Tongue (tissue), 2 donors: Measurements from ENCODE around the gene CTBS. TPM values are rescaled to one million over a fixed set of nuclear protein-coding genes. Genes with fewer than 3 reads are reported as not detected.
"Not testable (repeated sequence)": the region's sequence is repeated elsewhere in the genome, so short reads cannot be mapped to it uniquely, and the experiment has no call there.

ENCODE experiments used
- DNase-seq: peaks from one replicate; pipeline ENCODE4 v3.0.0-alpha.2; 2015
- total RNA-seq: library from RNA; depleted of rRNA; stranded (reverse); fragments of >200 nt; gene quantifications from one replicate; pipeline ENCODE4 v1.2.3, GENCODE V29; 2014

Gene CTBS
- total RNA-seq, 1 donor from 2014 or later, result 9.4 TPM

DNA sequence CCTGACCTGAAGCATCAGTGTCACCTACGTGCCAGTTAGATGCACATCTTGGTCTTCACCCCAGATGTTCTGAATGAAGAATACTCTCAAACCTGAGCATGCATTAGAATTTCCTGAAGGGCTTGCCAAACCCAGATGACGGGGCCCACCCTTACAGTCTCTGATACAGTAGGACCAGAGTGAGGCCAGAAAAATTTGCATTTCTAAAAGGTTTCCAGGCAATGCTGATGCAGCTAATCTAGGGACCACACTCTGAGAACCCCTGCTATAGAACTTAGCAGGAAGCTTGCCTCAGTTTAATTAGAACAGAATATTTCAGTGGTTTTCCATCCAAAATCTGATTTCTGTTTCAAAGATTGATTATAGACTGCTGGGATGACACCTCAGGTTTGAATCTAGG, 9.9 kb upstream of the CTBS start:
- no peak for DNase-seq

GRCh38 chr1:84583648-84584047, 9.4 kb upstream of the CTBS start:
- DNase-seq, result no peak

GRCh38 chr1:84582802-84583587, 8.8 kb upstream of the CTBS start:
- peak; percentile 35 for DNase-seq

GRCh38 chr1:84581648-84582047, 7.4 kb upstream of the CTBS start:
- DNase-seq, result no peak

DNA sequence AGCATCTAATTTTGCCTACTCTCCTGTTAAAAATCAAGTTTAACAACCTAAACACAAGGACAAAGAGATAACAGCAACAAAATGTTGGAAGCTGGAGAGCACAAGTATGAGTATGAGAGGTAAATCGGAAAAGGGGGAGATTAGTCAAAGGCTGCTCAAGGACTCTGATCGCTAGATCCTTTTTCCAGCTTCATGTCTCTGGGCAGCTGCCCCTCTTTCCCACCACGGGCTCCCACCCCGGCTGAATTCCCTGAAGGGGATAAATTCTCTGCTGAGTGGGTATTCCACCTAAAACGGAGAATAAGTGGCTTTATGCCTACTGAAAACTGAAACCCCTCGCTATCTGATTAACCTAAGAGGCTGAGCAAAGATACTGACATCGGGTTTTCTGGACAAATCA, 696 bp upstream of the CTBS start:
- no peak for DNase-seq

DNA sequence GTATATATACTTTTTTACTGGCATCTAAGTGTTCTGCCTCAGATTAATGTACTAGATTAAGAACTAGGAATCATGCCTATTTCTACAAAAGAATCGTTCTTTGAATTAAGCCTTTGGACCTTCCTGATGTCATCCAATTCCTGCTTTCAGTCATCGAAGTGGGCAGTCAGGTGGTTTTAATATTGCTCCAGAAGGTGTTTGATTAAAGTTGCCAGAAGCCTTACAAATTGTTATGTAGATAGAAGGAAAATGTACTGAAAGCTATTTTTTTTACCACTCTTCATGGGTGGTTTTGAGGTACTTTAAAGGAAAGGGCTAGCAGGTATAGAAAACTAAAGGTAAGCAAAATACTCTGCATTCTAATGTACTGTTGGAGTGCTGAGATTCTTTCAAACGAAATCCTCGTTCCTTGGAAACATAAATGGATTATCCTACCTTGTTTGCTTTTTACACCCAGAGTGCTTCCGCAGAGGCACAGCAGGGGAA, 716 bp downstream of the CTBS start:
- DNase-seq, result peak; percentile 31

GRCh38 chr1:84571150-84571535, 3.1 kb downstream of the CTBS start:
- DNase-seq, result no peak

GRCh38 chr1:84570436-84571149, 3.6 kb downstream of the CTBS start:
- no peak for DNase-seq

DNA sequence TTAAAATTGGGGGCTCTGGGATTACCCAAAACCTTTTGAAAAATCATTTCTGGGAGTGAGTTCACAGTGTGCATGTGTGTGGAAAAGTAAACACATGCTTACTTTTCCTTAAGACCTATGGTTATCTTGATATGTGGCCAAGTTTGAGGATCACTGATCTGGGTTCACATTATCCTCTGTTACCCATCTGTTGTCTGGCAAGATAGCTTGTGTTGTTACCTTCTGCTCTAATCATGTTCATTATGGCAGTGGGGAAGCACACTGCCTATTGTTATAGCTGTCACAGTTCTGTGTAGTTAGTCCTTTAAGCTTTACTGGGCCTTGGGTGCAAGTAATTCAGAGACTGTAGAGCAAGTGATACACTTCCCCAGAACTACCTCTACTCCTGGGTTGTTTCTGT, 5.0 kb downstream of the CTBS start:
- DNase-seq, result no peak

- no peak for DNase-seq
Observed at GRCh38 chr1:84550826-84551225, 23.4 kb downstream of the CTBS start.

DNA sequence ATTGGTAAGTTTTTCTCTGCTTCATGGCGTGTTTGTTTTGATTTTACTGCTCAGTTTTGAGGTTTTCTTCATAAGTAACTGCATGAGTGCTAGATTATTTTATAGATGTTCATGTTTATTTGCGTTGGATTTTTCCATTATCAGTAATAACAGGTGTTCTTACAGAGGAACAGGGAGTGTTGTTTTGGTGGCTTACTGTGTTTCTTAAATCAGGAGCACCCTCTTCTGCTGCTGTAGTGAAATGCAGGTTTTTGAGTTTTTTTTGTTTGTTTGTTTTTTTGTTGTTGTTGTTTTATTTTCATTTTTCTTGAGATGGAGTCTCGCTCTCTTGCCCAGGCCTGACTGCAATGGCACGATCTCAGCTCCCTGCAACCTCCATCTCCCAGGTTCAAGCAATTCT, 32.6 kb downstream of the CTBS start:
- no peak for DNase-seq

- DNase-seq, result no peak
Observed at GRCh38 chr1:84540759-84541158, 33.5 kb downstream of the CTBS start.

DNA sequence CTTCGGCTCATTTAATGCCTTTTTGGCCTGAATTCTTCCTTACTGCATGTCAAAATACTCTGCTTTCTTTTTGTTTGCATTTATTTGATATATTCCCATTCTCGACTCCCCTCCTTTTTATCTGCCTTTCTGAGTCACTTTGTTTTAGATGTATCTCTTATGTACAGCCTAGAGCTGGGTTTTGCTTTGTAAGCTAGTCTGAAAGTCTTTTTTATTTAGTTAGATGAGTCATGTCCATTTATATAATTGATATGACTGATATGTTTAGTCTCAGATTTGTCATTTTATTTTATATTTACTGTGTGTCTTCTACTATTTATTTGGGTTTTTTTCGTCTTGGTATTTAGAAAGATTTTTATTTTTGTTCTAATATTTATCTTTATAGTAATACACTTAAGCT, 34.3 kb downstream of the CTBS start:
- DNase-seq, result no peak

DNA sequence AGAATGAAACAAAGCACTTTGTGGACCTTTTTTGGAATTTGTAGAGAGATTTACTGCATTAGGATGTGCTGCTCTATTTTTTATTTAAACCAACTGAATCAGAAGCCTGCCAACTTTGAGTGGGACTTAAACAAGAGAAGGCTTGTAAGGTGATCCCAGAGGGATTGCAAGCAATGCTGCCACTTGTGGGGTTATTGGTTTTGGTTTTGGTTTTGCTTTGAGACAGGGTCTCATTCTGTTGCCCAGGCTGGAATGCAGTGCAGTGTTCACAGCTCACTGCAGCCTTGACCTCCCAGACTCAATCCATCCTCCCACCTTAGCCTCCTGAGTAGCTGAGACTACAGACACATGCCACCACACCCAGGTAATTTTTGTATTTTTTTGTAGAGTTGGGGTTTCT, 35.6 kb downstream of the CTBS start:
- DNase-seq, result no peak

- no peak for DNase-seq
Observed at GRCh38 chr1:84525779-84526178, 48.5 kb downstream of the CTBS start.

GRCh38 chr1:84524590-84524989, 49.6 kb downstream of the CTBS start:
- no peak for DNase-seq

- DNase-seq, result no peak
Observed at GRCh38 chr1:84510668-84511067, 63.6 kb downstream of the CTBS start.

DNA sequence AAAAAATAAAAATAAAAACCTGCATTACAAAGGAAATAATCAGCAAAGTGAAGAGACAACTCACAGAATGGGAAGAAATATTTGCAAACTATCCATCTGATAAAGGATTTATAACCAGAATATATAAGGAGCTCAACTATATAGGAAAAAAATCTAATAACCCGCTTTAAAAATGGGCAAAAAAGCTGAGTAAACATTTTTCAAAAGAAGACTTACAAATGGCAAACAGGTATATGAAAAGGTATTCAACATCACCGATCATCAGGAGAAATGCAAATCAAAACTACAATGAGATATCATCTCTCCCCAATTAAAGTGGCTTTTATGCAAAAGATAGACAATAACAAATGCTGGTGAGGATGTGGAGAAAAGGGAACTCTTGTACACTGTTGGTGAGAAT, 64.1 kb downstream of the CTBS start:
- no peak for DNase-seq

DNA sequence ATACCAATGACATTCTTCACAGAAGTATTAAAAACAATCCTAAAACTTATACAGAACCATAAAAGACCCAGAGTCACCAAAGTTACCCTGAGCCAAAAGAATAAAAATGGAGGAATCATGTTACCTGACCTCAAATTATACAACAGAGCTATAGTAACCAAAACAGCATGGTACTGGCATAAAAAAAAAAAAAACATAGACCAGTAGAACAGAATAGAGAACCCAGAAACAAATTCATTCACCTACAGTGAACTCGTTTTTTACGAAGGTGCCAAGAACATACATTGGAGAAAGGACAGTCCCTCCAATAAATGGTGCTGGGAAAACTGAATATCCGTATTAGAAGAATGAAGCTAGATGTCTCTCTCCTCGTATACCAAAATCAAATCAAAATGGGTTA, 65.2 kb downstream of the CTBS start:
- no peak for DNase-seq

GRCh38 chr1:84508510-84508909, 65.7 kb downstream of the CTBS start:
- no peak for DNase-seq

GRCh38 chr1:84507887-84508286, 66.4 kb downstream of the CTBS start:
- DNase-seq, result not testable (repeated sequence)

GRCh38 chr1:84506729-84507453, 67.3 kb downstream of the CTBS start:
- no peak for DNase-seq
